ENCODE measurements around the gene SOX12. TPM values are rescaled to one million over a fixed set of nuclear protein-coding genes. Genes with fewer than 3 reads are reported as not detected.
A peak's percentile ranks its signal among the peaks of the same experiment; 100 is the strongest.

Gene SOX12
- total and polyA plus RNA-seq, 2 donors (not counting 1 experiment from before 2014, with no cell fraction given) = 5.3 to 13.6 TPM

DNA sequence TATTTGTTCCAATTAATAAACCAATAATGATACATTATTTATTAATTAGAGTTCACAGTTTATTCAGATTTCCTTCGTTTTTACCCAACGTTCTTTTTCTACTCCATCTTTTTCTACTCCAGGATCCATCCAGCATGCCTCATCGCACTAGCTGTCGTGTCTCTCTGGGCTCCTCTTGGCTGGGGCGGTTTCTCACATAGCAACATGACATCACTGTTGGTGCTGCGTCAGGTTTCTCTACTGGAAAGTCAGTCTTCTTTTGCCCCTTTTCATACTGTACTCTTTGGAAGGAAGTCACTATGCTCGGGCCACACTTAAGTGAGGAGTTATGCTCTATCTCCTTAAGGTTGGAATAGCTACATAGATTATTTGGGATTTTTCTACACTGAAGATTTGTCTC, 13.7 kb upstream of the SOX12 start:
- intact Hi-C loops (cut with micrococcal nuclease) = no loop called here

GRCh38 chr20:312067-312466, 13.3 kb upstream of the SOX12 start:
- peaks cover 16% of the 10 kb centered on the region for H3K4me1 Mint-ChIP-seq
- no peak for ATAC-seq (ENCODE audit: low read depth)
- TF ChIP-seq CTCF (IDR thresholded peaks at IDR 0.05) (no peak), EZH2 (IDR thresholded peaks at IDR 0.05; ENCODE audit: borderline replicate concordance, insufficient read depth, low read depth, low read length, poor library complexity, severe bottlenecking) (no peak)
- Histone ChIP-seq H3K36me3 (replicated peaks in 1 of 2; ENCODE audit: control extremely low read depth in 1 of 2, control insufficient read depth in 1 of 2, extremely low read depth in 1 of 2, insufficient read depth in 2 of 2, low read length in 1 of 2) (no peaks in the 10 kb centered on the region), H3K27ac (ENCODE audit: low read length in 2 of 2) (no peak overlapping the region), H3K4me2 (replicated peaks; ENCODE audit: low read depth, low read length, poor library complexity, severe bottlenecking) (no peak overlapping the region), H3K27me3 (replicated peaks in 1 of 4; ENCODE audit: control extremely low read depth in 1 of 4, control insufficient read depth in 3 of 4, insufficient read depth in 4 of 4, low read length in 3 of 4) (no peaks in the 10 kb centered on the region), H3K4me3 (ENCODE audit: control extremely low read depth in 1 of 5, extremely low read depth in 1 of 5, insufficient read depth in 1 of 5, low read depth in 2 of 5, low read length in 4 of 5) (no peak overlapping the region), H3K9me3 (ENCODE audit: control extremely low read depth in 1 of 3, control insufficient read depth in 2 of 3, insufficient read depth in 1 of 3, low read length in 2 of 3) (peaks cover 0 to 4% (median 0%) of the 10 kb centered on the region in 3 donors), H3K9ac (ENCODE audit: low read length) (no peak overlapping the region), H3K79me2 (ENCODE audit: control insufficient read depth, insufficient read depth, low read length) (no peaks in the 10 kb centered on the region), H2AFZ (ENCODE audit: insufficient read depth, low read depth, low read length, poor library complexity, severe bottlenecking) (no peak overlapping the region), H4K20me1 (ENCODE audit: control insufficient read depth, insufficient read depth, low read length, poor library complexity, severe bottlenecking) (no peaks in the 10 kb centered on the region), H3K4me1 (ENCODE audit: control insufficient read depth in 2 of 2, insufficient read depth in 2 of 2, low read length in 2 of 2) (peaks cover 10 to 13% of the 10 kb centered on the region in 2 donors)
- intact Hi-C loops (cut with micrococcal nuclease) = no loop called here
- H3K27ac Mint-ChIP-seq = no peak overlapping the region
- DNase-seq = no peak
- no peaks in the 10 kb centered on the region for H3K27me3 Mint-ChIP-seq
- WGBS (ENCODE audit: insufficient coverage) = 96% methylated on average over 4 of the region's 8 CpGs
- ChIA-PET POLR2A (no interaction called here), CTCF (interaction anchor here (1.3 kb wide), 1 partner anchor 11 kb away, joined by 4 read pairs; no protein-coding TSS in a partner anchor)
- H3K4me3 Mint-ChIP-seq = no peak overlapping the region
- H3K9me3 Mint-ChIP-seq (ENCODE audit: insufficient read depth) = no peaks in the 10 kb centered on the region

More for the DNA sequence above, 13.7 kb upstream of the SOX12 start:
- 99% methylated on average over 6 of the region's 7 CpGs for WGBS (ENCODE audit: insufficient coverage)
- ATAC-seq (ENCODE audit: low read depth) (no peak), DNase-seq (no peak)
- Histone ChIP-seq H3K4me1 (ENCODE audit: control insufficient read depth in 2 of 2, insufficient read depth in 2 of 2, low read length in 2 of 2) (peaks cover 10 to 13% of the 10 kb centered on the region in 2 donors), H3K27me3 (replicated peaks in 1 of 4; ENCODE audit: control extremely low read depth in 1 of 4, control insufficient read depth in 3 of 4, insufficient read depth in 4 of 4, low read length in 3 of 4) (no peaks in the 10 kb centered on the region), H3K79me2 (ENCODE audit: control insufficient read depth, insufficient read depth, low read length) (no peaks in the 10 kb centered on the region), H3K4me2 (replicated peaks; ENCODE audit: low read depth, low read length, poor library complexity, severe bottlenecking) (no peak overlapping the region), H3K36me3 (replicated peaks in 1 of 2; ENCODE audit: control extremely low read depth in 1 of 2, control insufficient read depth in 1 of 2, extremely low read depth in 1 of 2, insufficient read depth in 2 of 2, low read length in 1 of 2) (no peaks in the 10 kb centered on the region), H3K4me3 (ENCODE audit: control extremely low read depth in 1 of 5, extremely low read depth in 1 of 5, insufficient read depth in 1 of 5, low read depth in 2 of 5, low read length in 4 of 5) (no peak overlapping the region), H3K27ac (ENCODE audit: low read length in 2 of 2) (no peak overlapping the region), H2AFZ (ENCODE audit: insufficient read depth, low read depth, low read length, poor library complexity, severe bottlenecking) (no peak overlapping the region), H3K9me3 (ENCODE audit: control extremely low read depth in 1 of 3, control insufficient read depth in 2 of 3, insufficient read depth in 1 of 3, low read length in 2 of 3) (peaks cover 0 to 4% (median 0%) of the 10 kb centered on the region in 3 donors), H3K9ac (ENCODE audit: low read length) (no peak overlapping the region), H4K20me1 (ENCODE audit: control insufficient read depth, insufficient read depth, low read length, poor library complexity, severe bottlenecking) (no peaks in the 10 kb centered on the region)
- ChIA-PET CTCF (interaction anchor here (0.9 to 1.3 kb wide), 2 partner anchors 11 to 13 kb away, joined by 3 to 4 read pairs; no protein-coding TSS in a partner anchor), POLR2A (no interaction called here)
- TF ChIP-seq EZH2 (IDR thresholded peaks at IDR 0.05; ENCODE audit: borderline replicate concordance, insufficient read depth, low read depth, low read length, poor library complexity, severe bottlenecking) (no peak), CTCF (IDR thresholded peaks at IDR 0.05) (no peak)
- no peak overlapping the region for H3K27ac Mint-ChIP-seq
- H3K9me3 Mint-ChIP-seq (ENCODE audit: insufficient read depth) = no peaks in the 10 kb centered on the region
- H3K4me1 Mint-ChIP-seq = peaks cover 16% of the 10 kb centered on the region
- H3K4me3 Mint-ChIP-seq = peak overlapping the region; percentile 42
- H3K27me3 Mint-ChIP-seq = no peaks in the 10 kb centered on the region

Data from B cell (primary cell).